Femur (tissue), 1 donor: ENCODE data around the gene HOXC4.
"Not testable (repeated sequence)": the region's sequence is repeated elsewhere in the genome, so short reads cannot be mapped to it uniquely, and the experiment has no call there.

Experiments
- DNase-seq: peaks from one replicate; pipeline ENCODE4 v3.0.0-alpha.2; 2017

HOXC4 gene

GRCh38 chr12:54095928-54096327 is 42.3 kb downstream of the HOXC4 start:
- not testable (repeated sequence) for DNase-seq

GRCh38 chr12:54098644-54099043 is 45.0 kb downstream of the HOXC4 start:
- DNase-seq: not testable (repeated sequence)

DNA sequence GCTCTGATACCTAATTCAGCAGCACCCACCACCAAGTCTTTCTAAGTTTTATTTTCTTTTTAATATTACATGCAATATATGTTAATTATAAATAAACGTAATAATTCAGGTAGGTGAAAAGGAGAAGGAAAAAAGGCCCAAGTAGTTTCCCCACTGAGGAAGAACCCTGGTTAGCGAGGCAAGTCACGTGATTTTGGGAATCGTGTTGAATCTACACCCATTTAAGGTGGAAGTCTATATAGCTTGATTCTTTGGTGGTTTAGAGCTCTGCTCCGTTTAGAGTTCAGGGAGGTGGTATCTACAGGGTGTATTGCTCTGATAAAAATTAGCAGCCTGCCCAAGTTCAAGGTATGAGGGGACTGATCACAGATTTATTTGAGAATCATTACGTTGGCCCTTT is 47.0 kb downstream of the HOXC4 start:
- DNase-seq: not testable (repeated sequence)

DNA sequence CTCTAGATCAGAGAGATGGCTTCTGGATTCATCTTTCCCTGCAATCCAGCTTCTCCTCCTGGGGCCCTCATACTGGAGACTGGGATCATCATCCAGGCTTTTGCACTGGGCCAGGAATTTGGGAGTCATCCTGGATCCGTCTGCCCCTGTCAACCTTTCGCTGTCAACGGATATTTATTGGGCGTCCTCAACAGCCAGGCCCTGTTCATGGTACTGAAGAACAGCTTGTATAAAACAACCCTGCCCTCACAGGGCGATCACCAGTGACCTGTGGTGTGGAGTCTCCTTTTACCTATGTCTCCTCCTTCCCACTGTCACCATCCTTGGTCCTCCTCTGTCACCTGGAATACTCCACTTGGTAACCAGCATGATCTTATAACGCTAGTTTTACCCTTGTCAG is 48.6 kb downstream of the HOXC4 start:
- not testable (repeated sequence) for DNase-seq

DNA sequence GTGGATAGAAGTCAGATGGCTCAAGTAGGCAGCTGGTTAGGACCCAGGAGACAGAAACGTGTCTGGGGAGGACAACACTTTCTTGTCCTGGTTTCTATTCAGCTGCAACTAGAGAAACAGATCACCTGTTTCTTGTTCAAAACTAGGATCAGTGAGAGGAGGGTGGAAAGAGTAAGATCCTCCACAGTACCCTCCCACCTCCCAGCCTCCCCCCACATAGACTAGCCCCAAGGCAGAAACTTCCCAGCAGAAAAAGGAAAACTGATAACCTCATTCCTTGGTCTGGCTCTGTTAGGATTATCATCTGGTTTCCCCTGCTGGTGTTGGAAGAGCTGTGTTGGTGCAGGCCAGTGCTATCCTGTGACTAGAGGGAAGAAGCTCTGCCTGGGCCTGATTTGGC is 50.2 kb downstream of the HOXC4 start:
- not testable (repeated sequence) for DNase-seq
